Skeletal muscle satellite cell (primary cell): ENCODE measurements around the gene DSCAM. TPM values are rescaled to one million over a fixed set of nuclear protein-coding genes. Genes with fewer than 3 reads are reported as not detected.
"Not testable (repeated sequence)": the region's sequence is repeated elsewhere in the genome, so short reads cannot be mapped to it uniquely, and the experiment has no call there.

Experiments used
- H3K27me3 ChIP-seq: 2 replicates; pipeline ENCODE4 v1.7.0; 2013; ENCODE audit warnings: low read length; ENCODE audit not compliant: control insufficient read depth, insufficient read depth
- H3K36me3 ChIP-seq: 2 replicates; pipeline ENCODE4 v1.7.0; 2013; ENCODE audit warnings: mild to moderate bottlenecking, control low read depth, low read length; ENCODE audit not compliant: insufficient read depth
- H3K4me1 ChIP-seq: 2 replicates; pipeline ENCODE4 v1.7.0; 2013; ENCODE audit warnings: low read length; ENCODE audit not compliant: control insufficient read depth, insufficient read depth
- H3K4me2 ChIP-seq: 2 replicates; pipeline ENCODE4 v1.7.0; 2013; ENCODE audit warnings: mild to moderate bottlenecking, low read length
- H3K4me3 ChIP-seq: 2 replicates; pipeline ENCODE4 v1.7.0; 2013; ENCODE audit warnings: low read length
- H3K9ac ChIP-seq: 2 replicates; pipeline ENCODE4 v1.7.0; 2013; ENCODE audit warnings: mild to moderate bottlenecking, low read depth, low read length, moderate library complexity
- H3K9me3 ChIP-seq: replicated peaks from 2 replicates; pipeline ENCODE4 v1.7.0; 2013; ENCODE audit warnings: mild to moderate bottlenecking, control low read depth, low read length
- total RNA-seq: library from RNA; depleted of rRNA; stranded (reverse); fragments of >200 nt; gene quantifications from 2 replicates; pipeline ENCODE4 v1.2.3, GENCODE V29; 2012; rRNA removed

The DSCAM gene
- under 0.01 TPM in 1 of 2 replicates, not detected in the other for total RNA-seq

- no peak within 1 kb of the TSS for H3K9ac ChIP-seq
- H3K36me3 ChIP-seq = no peaks in the 10 kb centered on the region
- no peaks in the 10 kb centered on the region for H3K4me1 ChIP-seq
These were observed at the start of gene DSCAM for GRCh38 chr21:40846587-40847411. TSS of gene DSCAM (minus strand) at chr21:40847158. CDS start at chr21:40846661, 497 bp downstream.

GRCh38 chr21:40895697-40896096 lies 48.7 kb upstream of the DSCAM start:
- H3K27me3 ChIP-seq, H3K4me1 ChIP-seq, H3K9ac ChIP-seq, H3K4me3 ChIP-seq, H3K4me2 ChIP-seq, H3K36me3 ChIP-seq: not testable (repeated sequence)
- H3K9me3 ChIP-seq = peaks cover 33% of the 10 kb centered on the region

More at GRCh38 chr21:40846587-40847411, at the start of gene DSCAM:
- H3K9me3 ChIP-seq = peaks cover 8% of the 10 kb centered on the region
- H3K4me2 ChIP-seq = no peak within 1 kb of the TSS
- no peak within 1 kb of the TSS for H3K4me3 ChIP-seq
- no peaks in the 10 kb centered on the region for H3K27me3 ChIP-seq

- Histone ChIP-seq H3K4me2 (no peak overlapping the region), H3K27me3 (no peaks in the 10 kb centered on the region), H3K9ac (no peak overlapping the region), H3K4me3 (no peak overlapping the region), H3K9me3 (no peaks in the 10 kb centered on the region), H3K4me1 (no peaks in the 10 kb centered on the region), H3K36me3 (no peaks in the 10 kb centered on the region)
These were observed 40.0 kb upstream of the DSCAM start for GRCh38 chr21:40886931-40887330.

- no peak overlapping the region for H3K9ac ChIP-seq
These were observed 39.0 kb upstream of the DSCAM start for GRCh38 chr21:40886006-40886405.

GRCh38 chr21:40882192-40882915 lies 35.4 kb upstream of the DSCAM start:
- Histone ChIP-seq H3K9me3 (peaks cover 4% of the 10 kb centered on the region), H3K27me3 (no peaks in the 10 kb centered on the region), H3K36me3 (no peaks in the 10 kb centered on the region), H3K9ac (no peak overlapping the region), H3K4me2 (no peak overlapping the region), H3K4me1 (no peaks in the 10 kb centered on the region), H3K4me3 (no peak overlapping the region)

More at GRCh38 chr21:40886006-40886405, 39.0 kb upstream of the DSCAM start:
- Histone ChIP-seq H3K36me3 (no peaks in the 10 kb centered on the region), H3K9me3 (peaks cover 4% of the 10 kb centered on the region), H3K4me1 (no peaks in the 10 kb centered on the region), H3K4me3 (no peak overlapping the region), H3K4me2 (no peak overlapping the region), H3K27me3 (no peaks in the 10 kb centered on the region)

- H3K4me3 ChIP-seq = no peak overlapping the region
- H3K4me2 ChIP-seq = no peak overlapping the region
- H3K9ac ChIP-seq = no peak overlapping the region
- H3K4me1 ChIP-seq = no peaks in the 10 kb centered on the region
- H3K9me3 ChIP-seq = peaks cover 4% of the 10 kb centered on the region
- H3K27me3 ChIP-seq = no peaks in the 10 kb centered on the region
- no peaks in the 10 kb centered on the region for H3K36me3 ChIP-seq
These were observed 34.8 kb upstream of the DSCAM start for GRCh38 chr21:40881767-40882166.

- Histone ChIP-seq H3K27me3 (no peaks in the 10 kb centered on the region), H3K36me3 (no peaks in the 10 kb centered on the region), H3K9ac (no peak overlapping the region), H3K9me3 (no peaks in the 10 kb centered on the region), H3K4me1 (no peaks in the 10 kb centered on the region), H3K4me3 (no peak overlapping the region), H3K4me2 (no peak overlapping the region)
These were observed 24.1 kb upstream of the DSCAM start for GRCh38 chr21:40871099-40871498.

- no peak overlapping the region for H3K9ac ChIP-seq
- H3K27me3 ChIP-seq = no peaks in the 10 kb centered on the region
- H3K9me3 ChIP-seq = peaks cover 10% of the 10 kb centered on the region
- no peaks in the 10 kb centered on the region for H3K36me3 ChIP-seq
- no peak overlapping the region for H3K4me3 ChIP-seq
- H3K4me1 ChIP-seq = no peaks in the 10 kb centered on the region
- no peak overlapping the region for H3K4me2 ChIP-seq
These were observed 16.9 kb upstream of the DSCAM start for GRCh38 chr21:40863839-40864238.

GRCh38 chr21:40858517-40858916 lies 11.6 kb upstream of the DSCAM start:
- H3K4me2 ChIP-seq = no peak overlapping the region
- H3K27me3 ChIP-seq = no peaks in the 10 kb centered on the region
- H3K36me3 ChIP-seq = no peaks in the 10 kb centered on the region
- no peak overlapping the region for H3K4me3 ChIP-seq
- H3K4me1 ChIP-seq = no peaks in the 10 kb centered on the region
- H3K9ac ChIP-seq = no peak overlapping the region
- peaks cover 22% of the 10 kb centered on the region for H3K9me3 ChIP-seq

GRCh38 chr21:40853956-40854688 lies 7.2 kb upstream of the DSCAM start:
- no peaks in the 10 kb centered on the region for H3K36me3 ChIP-seq
- H3K9ac ChIP-seq = no peak overlapping the region
- H3K27me3 ChIP-seq = no peaks in the 10 kb centered on the region
- no peaks in the 10 kb centered on the region for H3K4me1 ChIP-seq
- H3K4me3 ChIP-seq = no peak overlapping the region
- H3K9me3 ChIP-seq = peaks cover 20% of the 10 kb centered on the region
- H3K4me2 ChIP-seq = no peak overlapping the region

- Histone ChIP-seq H3K4me2 (no peak overlapping the region), H3K9me3 (peaks cover 24% of the 10 kb centered on the region), H3K27me3 (no peaks in the 10 kb centered on the region), H3K36me3 (no peaks in the 10 kb centered on the region), H3K4me1 (no peaks in the 10 kb centered on the region), H3K4me3 (no peak overlapping the region), H3K9ac (no peak overlapping the region)
These were observed 5.6 kb upstream of the DSCAM start for GRCh38 chr21:40852563-40852962.
